H9 (cell line): ENCODE measurements around the gene ENTR1. TPM values are rescaled to one million over a fixed set of nuclear protein-coding genes. Genes with fewer than 3 reads are reported as not detected.

Source experiments
- DNase-seq: peaks from one replicate; pipeline ENCODE4 v3.0.0-alpha.2; 2017
- H2AFZ ChIP-seq: one replicate; pipeline ENCODE4 v1.6.1; 2013; ENCODE audit warnings: mild to moderate bottlenecking, low read length, control low read depth, moderate library complexity
- H2AK5ac ChIP-seq: 2 replicates; pipeline ENCODE4 v1.6.1; 2013; ENCODE audit warnings: low read length, control low read depth, mixed read lengths; ENCODE audit not compliant: insufficient read length
- H2BK120ac ChIP-seq: one replicate; pipeline ENCODE4 v1.6.1; 2013; ENCODE audit warnings: low read depth, mild to moderate bottlenecking, low read length, control low read depth, inconsistent platforms; ENCODE audit not compliant: poor library complexity, severe bottlenecking
- H2BK12ac ChIP-seq: 2 replicates; pipeline ENCODE4 v1.6.1; 2013; ENCODE audit warnings: low read length, control low read depth, mixed read lengths, low read depth; ENCODE audit not compliant: insufficient read length
- H2BK15ac ChIP-seq: 2 replicates; pipeline ENCODE4 v1.6.1; 2013; ENCODE audit warnings: low read depth, low read length, control low read depth
- H2BK20ac ChIP-seq: one replicate; pipeline ENCODE4 v1.6.1; 2013; ENCODE audit warnings: low read depth, mild to moderate bottlenecking, low read length, control low read depth, inconsistent platforms; ENCODE audit not compliant: poor library complexity, severe bottlenecking
- H2BK5ac ChIP-seq: 2 replicates; pipeline ENCODE4 v1.6.1; 2013; ENCODE audit warnings: low read length, control low read depth, mixed read lengths; ENCODE audit not compliant: insufficient read length
- H3K14ac ChIP-seq: 2 replicates; pipeline ENCODE4 v1.6.1; 2013; ENCODE audit warnings: low read length, control low read depth; ENCODE audit not compliant: insufficient read depth
- H3K18ac ChIP-seq: 2 replicates; pipeline ENCODE4 v1.6.1; 2013; ENCODE audit warnings: low read depth, mild to moderate bottlenecking, mixed read lengths, low read length, control low read depth; ENCODE audit not compliant: insufficient read length
- H3K23ac ChIP-seq: 2 replicates; pipeline ENCODE4 v1.6.1; 2013; ENCODE audit warnings: low read length, control low read depth, mixed read lengths, low read depth; ENCODE audit not compliant: insufficient read length
- H3K23me2 ChIP-seq: 2 replicates; pipeline ENCODE4 v1.6.1; 2013; ENCODE audit warnings: low read depth, mild to moderate bottlenecking, mixed read lengths, low read length, control low read depth; ENCODE audit not compliant: insufficient read length, poor library complexity, severe bottlenecking
- H3K27ac ChIP-seq: 2 replicates; pipeline ENCODE4 v1.5.1; 2013; ENCODE audit warnings: low read length, control low read depth, mixed read lengths, low read depth; ENCODE audit not compliant: insufficient read length
- H3K27me3 ChIP-seq: 2 replicates; pipeline ENCODE4 v1.6.1; 2013; ENCODE audit warnings: low read length, control low read depth, inconsistent platforms; ENCODE audit not compliant: insufficient read depth
- H3K4ac ChIP-seq: 2 replicates; pipeline ENCODE4 v1.6.1; 2013; ENCODE audit warnings: low read depth, mild to moderate bottlenecking, control low read depth, inconsistent platforms, low read length, moderate library complexity
- H3K4me1 ChIP-seq: 2 replicates; pipeline ENCODE4 v1.6.1; 2013; ENCODE audit warnings: low read length, control low read depth, inconsistent platforms; ENCODE audit not compliant: insufficient read depth
- H3K4me2 ChIP-seq: 2 replicates; pipeline ENCODE4 v1.6.1; 2013; ENCODE audit warnings: low read length, control low read depth, mixed read lengths; ENCODE audit not compliant: insufficient read length, insufficient read depth
- H3K56ac ChIP-seq: 2 replicates; pipeline ENCODE4 v1.6.1; 2013; ENCODE audit warnings: low read depth, mild to moderate bottlenecking, mixed read lengths, low read length, control low read depth; ENCODE audit not compliant: insufficient read length
- H3K79me1 ChIP-seq: 2 replicates; pipeline ENCODE4 v1.6.1; 2013; ENCODE audit warnings: low read depth, mild to moderate bottlenecking, moderate library complexity, low read length, control low read depth, inconsistent platforms; ENCODE audit not compliant: insufficient read depth, poor library complexity, severe bottlenecking
- H3K79me2 ChIP-seq: 2 replicates; pipeline ENCODE4 v1.6.1; 2013; ENCODE audit warnings: low read length, control low read depth, inconsistent platforms; ENCODE audit not compliant: insufficient read depth
- H3K9ac ChIP-seq: 2 replicates; pipeline ENCODE4 v1.6.1; 2013; ENCODE audit warnings: low read length, control low read depth, mixed read lengths; ENCODE audit not compliant: insufficient read length; ENCODE audit errors: extremely low read depth
- H3K9me3 ChIP-seq: one replicate; pipeline ENCODE4 v1.6.1; 2013; ENCODE audit warnings: low read depth, low read length, inconsistent platforms; ENCODE audit not compliant: control insufficient read depth
- H3T11ph ChIP-seq: one replicate; pipeline ENCODE4 v1.6.1; 2013; ENCODE audit warnings: mild to moderate bottlenecking, low read length, control low read depth, inconsistent platforms
- H4K20me1 ChIP-seq: one replicate; pipeline ENCODE4 v1.6.1; 2013; ENCODE audit not compliant: control insufficient read depth, insufficient read length, insufficient read depth
- H4K5ac ChIP-seq: 2 replicates; pipeline ENCODE4 v1.6.1; 2013; ENCODE audit warnings: low read depth, mild to moderate bottlenecking, mixed read lengths, low read length, control low read depth; ENCODE audit not compliant: insufficient read length
- H4K8ac ChIP-seq: replicated peaks from 2 replicates; pipeline ENCODE4 v1.6.1; 2013; ENCODE audit warnings: low read length, control low read depth, mixed read lengths, low read depth; ENCODE audit not compliant: insufficient read length
- H4K91ac ChIP-seq: 2 replicates; pipeline ENCODE4 v1.6.1; 2013; ENCODE audit warnings: low read depth, mild to moderate bottlenecking, moderate library complexity, mixed read lengths, low read length, control low read depth; ENCODE audit not compliant: insufficient read length
- H3K27ac Mint-ChIP-seq, 3 experiments: 2 replicates in 2 of 3; 3 replicates in 1 of 3; pipeline ENCODE4 v1.8.0; 2020 to 2021; ENCODE audit warnings: mixed read lengths in 3 of 3, mild to moderate bottlenecking in 1 of 3, moderate library complexity in 1 of 3
- H3K27me3 Mint-ChIP-seq: 2 replicates; pipeline ENCODE4 v1.8.0; 2021; ENCODE audit warnings: low read depth, mild to moderate bottlenecking, moderate library complexity, mixed read lengths
- H3K36me3 Mint-ChIP-seq, 3 experiments: 2 replicates in 2 of 3; 3 replicates in 1 of 3; pipeline ENCODE4 v1.8.0; 2020 to 2021; ENCODE audit warnings: low read depth in 3 of 3, mixed read lengths in 3 of 3; ENCODE audit not compliant: insufficient read depth in 1 of 3
- H3K4me1 Mint-ChIP-seq, 2 experiments: 2 replicates each; pipeline ENCODE4 v1.8.0; 2020; ENCODE audit warnings: mixed read lengths in 2 of 2
- H3K4me3 Mint-ChIP-seq, 2 experiments: 2 replicates in 1 of 2; 3 replicates in 1 of 2; pipeline ENCODE4 v1.8.0; 2020 to 2021; ENCODE audit warnings: mild to moderate bottlenecking in 2 of 2, mixed read lengths in 2 of 2, moderate library complexity in 1 of 2
- H3K9me3 Mint-ChIP-seq, 2 experiments: 2 replicates in 1 of 2; 3 replicates in 1 of 2; pipeline ENCODE4 v1.8.0; 2020; ENCODE audit warnings: mild to moderate bottlenecking in 2 of 2, mixed read lengths in 2 of 2, moderate library complexity in 1 of 2
- WGBS: extraction: QIAGEN DNeasy Blood & Tissue Kit; methylation state at CpG from one replicate; pipeline ENCODE4 v1.1.7; 2013; ENCODE audit warnings: missing lambda C conversion rate, low lambda C conversion rate, mixed read lengths; ENCODE audit not compliant: insufficient read length; ENCODE audit errors: extremely low coverage; 5-methylcytosine and 5-hydroxymethylcytosine counted together
- total RNA-seq: library from RNA; stranded (reverse); gene quantifications from 2 replicates; pipeline ENCODE4 v1.2.1, GENCODE V29; 2021
- TF ChIP-seq, protein P1 (sequence below): fragments of 200-600 bp; sonication (generic); conservative IDR thresholded peaks from 3 replicates; pipeline ENCODE4 v1.8.0; 2021; ENCODE audit warnings: antibody characterized with exemption, mild to moderate bottlenecking

Gene ENTR1
- total RNA-seq, 1 experiment from 2014 or later = 108 TPM

- Histone ChIP-seq H3K27me3 (no peaks in the 10 kb centered on the region), H3K9me3 (no peaks in the 10 kb centered on the region), H3K23ac (no peak overlapping the region), H3K27ac (no peak overlapping the region), H3T11ph (no peak overlapping the region), H3K18ac (no peak overlapping the region), H3K14ac (no peak overlapping the region), H4K8ac (no peak overlapping the region), H2BK120ac (no peak overlapping the region), H3K79me2 (peaks cover 5% of the 10 kb centered on the region; the same call in 1 of the 2 replicates), H3K56ac (no peak overlapping the region), H2BK5ac (no peak overlapping the region), H3K9ac (no peak overlapping the region), H3K4ac (no peak overlapping the region), H2BK12ac (no peak overlapping the region), H4K5ac (no peak overlapping the region), H2BK20ac (no peak overlapping the region), H2BK15ac (no peak overlapping the region), H3K23me2 (peaks cover 2% of the 10 kb centered on the region), H4K20me1 (no peaks in the 10 kb centered on the region), H2AFZ (no peak overlapping the region), H3K4me1 (no peaks in the 10 kb centered on the region), H3K4me2 (no peak overlapping the region), H4K91ac (no peak overlapping the region), H2AK5ac (no peak overlapping the region), H3K79me1 (peaks cover 2% of the 10 kb centered on the region)
- H3K36me3 Mint-ChIP-seq = peaks cover 5 to 23% (median 21%) of the 10 kb centered on the region in 3 experiments; a peak in 6 of 7 replicates
- WGBS = no CpG with 5 or more reads among the region's 36 CpGs
- no peaks in the 10 kb centered on the region for H3K27me3 Mint-ChIP-seq
- H3K9me3 Mint-ChIP-seq = no peaks in the 10 kb centered on the region
- no peak overlapping the region; a peak in 1 of 7 replicates for H3K27ac Mint-ChIP-seq
- no peak overlapping the region for H3K4me3 Mint-ChIP-seq
- DNase-seq = no peak
- TF ChIP-seq, protein P1, sequence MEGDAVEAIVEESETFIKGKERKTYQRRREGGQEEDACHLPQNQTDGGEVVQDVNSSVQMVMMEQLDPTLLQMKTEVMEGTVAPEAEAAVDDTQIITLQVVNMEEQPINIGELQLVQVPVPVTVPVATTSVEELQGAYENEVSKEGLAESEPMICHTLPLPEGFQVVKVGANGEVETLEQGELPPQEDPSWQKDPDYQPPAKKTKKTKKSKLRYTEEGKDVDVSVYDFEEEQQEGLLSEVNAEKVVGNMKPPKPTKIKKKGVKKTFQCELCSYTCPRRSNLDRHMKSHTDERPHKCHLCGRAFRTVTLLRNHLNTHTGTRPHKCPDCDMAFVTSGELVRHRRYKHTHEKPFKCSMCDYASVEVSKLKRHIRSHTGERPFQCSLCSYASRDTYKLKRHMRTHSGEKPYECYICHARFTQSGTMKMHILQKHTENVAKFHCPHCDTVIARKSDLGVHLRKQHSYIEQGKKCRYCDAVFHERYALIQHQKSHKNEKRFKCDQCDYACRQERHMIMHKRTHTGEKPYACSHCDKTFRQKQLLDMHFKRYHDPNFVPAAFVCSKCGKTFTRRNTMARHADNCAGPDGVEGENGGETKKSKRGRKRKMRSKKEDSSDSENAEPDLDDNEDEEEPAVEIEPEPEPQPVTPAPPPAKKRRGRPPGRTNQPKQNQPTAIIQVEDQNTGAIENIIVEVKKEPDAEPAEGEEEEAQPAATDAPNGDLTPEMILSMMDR = no peak
- H3K4me1 Mint-ChIP-seq = peaks cover 14 to 15% of the 10 kb centered on the region in 2 experiments
Observed at GRCh38 chr9:136433043-136433715, 22.8 kb upstream of the ENTR1 start.
